Epithelial cell of esophagus (primary cell): ENCODE measurements around the gene GRM4.

ENCODE experiments used
- DNase-seq: peaks from one replicate; pipeline ENCODE4 v3.0.0; 2010; ENCODE audit warnings: low read depth
- H3K4me3 ChIP-seq: 2 replicates; pipeline ENCODE4 v1.5.1; 2011; ENCODE audit warnings: mild to moderate bottlenecking, low read length, control low read depth
- CTCF ChIP-seq: IDR thresholded peaks from 2 replicates; pipeline ENCODE4 v1.5.1; 2011; ENCODE audit warnings: low read depth, mild to moderate bottlenecking, low read length, control low read depth, inconsistent platforms; ENCODE audit not compliant: insufficient read depth; ENCODE audit errors: missing control alignments

Gene GRM4

GRCh38 chr6:34067814-34068213 is 78.1 kb downstream of the GRM4 start:
- peak; percentile 19 for DNase-seq
- TF ChIP-seq CTCF, result no peak
- no peak overlapping the region for H3K4me3 ChIP-seq

- no peak overlapping the region for H3K4me3 ChIP-seq
- no peak for TF ChIP-seq CTCF
- no peak for DNase-seq
Measured at GRCh38 chr6:34066772-34067770, 78.8 kb downstream of the GRM4 start.

GRCh38 chr6:34066218-34066571 is 79.7 kb downstream of the GRM4 start:
- peak; percentile 22 for DNase-seq
- H3K4me3 ChIP-seq, result no peak overlapping the region
- no peak for TF ChIP-seq CTCF

- no peak for DNase-seq
- TF ChIP-seq CTCF, result no peak
- no peak overlapping the region for H3K4me3 ChIP-seq
Measured at GRCh38 chr6:34065466-34066217, 80.2 kb downstream of the GRM4 start.

GRCh38 chr6:34064675-34065074 is 81.2 kb downstream of the GRM4 start:
- no peak overlapping the region for H3K4me3 ChIP-seq
- TF ChIP-seq CTCF, result no peak
- no peak for DNase-seq

GRCh38 chr6:34063651-34064050 is 82.2 kb downstream of the GRM4 start:
- H3K4me3 ChIP-seq, result no peak overlapping the region
- DNase-seq, result no peak
- TF ChIP-seq CTCF, result no peak
